ENCODE results near the gene CTAGE8. TPM values are rescaled to one million over a fixed set of nuclear protein-coding genes. Genes with fewer than 3 reads are reported as not detected.
"Not testable (repeated sequence)": the region's sequence is repeated elsewhere in the genome, so short reads cannot be mapped to it uniquely, and the experiment has no call there.

CTAGE8 gene
- 0.08 TPM for total RNA-seq
- long read RNA-seq = 0 reads

GRCh38 chr7:144269188-144269587 is at the start of gene CTAGE8:
Gene CTAGE8 (minus strand): TSS chr7:144269288. CDS start chr7:144269250, 38 bp downstream.
- intact Hi-C loops (cut with micrococcal nuclease); H3K27ac ChIP-seq (replicated peaks); H3K4me3 ChIP-seq; DNase-seq; H3K9me3 ChIP-seq (replicated peaks); H3K4me1 ChIP-seq; H3K36me3 ChIP-seq; H3K27me3 ChIP-seq (ENCODE audit: low read depth): not testable (repeated sequence)

GRCh38 chr7:144317537-144317936 is 48.4 kb upstream of the CTAGE8 start:
- H3K27me3 ChIP-seq (ENCODE audit: low read depth); H3K36me3 ChIP-seq; H3K4me3 ChIP-seq; H3K4me1 ChIP-seq; intact Hi-C loops (cut with micrococcal nuclease); H3K27ac ChIP-seq (replicated peaks); H3K9me3 ChIP-seq (replicated peaks); DNase-seq: not testable (repeated sequence)

GRCh38 chr7:144311872-144312469 is 42.9 kb upstream of the CTAGE8 start, which contains the start of gene OR2A1:
Gene OR2A1 (plus strand): TSS chr7:144312419. CDS start chr7:144318125, 5,706 bp downstream.
- H3K4me1 ChIP-seq; H3K27me3 ChIP-seq (ENCODE audit: low read depth); H3K9me3 ChIP-seq (replicated peaks); H3K36me3 ChIP-seq; intact Hi-C loops (cut with micrococcal nuclease); H3K27ac ChIP-seq (replicated peaks); H3K4me3 ChIP-seq; DNase-seq: not testable (repeated sequence)

GRCh38 chr7:144311218-144311617 is 42.1 kb upstream of the CTAGE8 start:
- DNase-seq; H3K27ac ChIP-seq (replicated peaks); H3K9me3 ChIP-seq (replicated peaks); H3K4me3 ChIP-seq; H3K36me3 ChIP-seq; intact Hi-C loops (cut with micrococcal nuclease); H3K27me3 ChIP-seq (ENCODE audit: low read depth); H3K4me1 ChIP-seq: not testable (repeated sequence)

GRCh38 chr7:144309702-144310101 is 40.6 kb upstream of the CTAGE8 start:
- H3K36me3 ChIP-seq; H3K4me1 ChIP-seq; H3K4me3 ChIP-seq; H3K9me3 ChIP-seq (replicated peaks); DNase-seq; H3K27ac ChIP-seq (replicated peaks); intact Hi-C loops (cut with micrococcal nuclease); H3K27me3 ChIP-seq (ENCODE audit: low read depth): not testable (repeated sequence)

GRCh38 chr7:144305156-144305555 is 36.1 kb upstream of the CTAGE8 start:
- H3K9me3 ChIP-seq (replicated peaks); H3K36me3 ChIP-seq; DNase-seq; H3K4me3 ChIP-seq; H3K27me3 ChIP-seq (ENCODE audit: low read depth); H3K27ac ChIP-seq (replicated peaks); H3K4me1 ChIP-seq; intact Hi-C loops (cut with micrococcal nuclease): not testable (repeated sequence)

GRCh38 chr7:144303607-144304006 is 34.5 kb upstream of the CTAGE8 start:
- H3K27me3 ChIP-seq (ENCODE audit: low read depth); H3K4me1 ChIP-seq; intact Hi-C loops (cut with micrococcal nuclease); H3K4me3 ChIP-seq; H3K9me3 ChIP-seq (replicated peaks); H3K27ac ChIP-seq (replicated peaks); H3K36me3 ChIP-seq; DNase-seq: not testable (repeated sequence)

GRCh38 chr7:144302578-144303303 is 33.7 kb upstream of the CTAGE8 start:
- H3K4me3 ChIP-seq; H3K27ac ChIP-seq (replicated peaks); DNase-seq; H3K36me3 ChIP-seq; intact Hi-C loops (cut with micrococcal nuclease); H3K9me3 ChIP-seq (replicated peaks); H3K27me3 ChIP-seq (ENCODE audit: low read depth); H3K4me1 ChIP-seq: not testable (repeated sequence)

GRCh38 chr7:144293794-144294499 is 24.9 kb upstream of the CTAGE8 start:
- intact Hi-C loops (cut with micrococcal nuclease); H3K36me3 ChIP-seq; H3K9me3 ChIP-seq (replicated peaks); H3K27ac ChIP-seq (replicated peaks); H3K4me3 ChIP-seq; H3K27me3 ChIP-seq (ENCODE audit: low read depth); DNase-seq; H3K4me1 ChIP-seq: not testable (repeated sequence)

GRCh38 chr7:144292384-144293161 is 23.5 kb upstream of the CTAGE8 start:
- H3K27ac ChIP-seq (replicated peaks); DNase-seq; H3K9me3 ChIP-seq (replicated peaks); H3K4me3 ChIP-seq; H3K4me1 ChIP-seq; intact Hi-C loops (cut with micrococcal nuclease); H3K27me3 ChIP-seq (ENCODE audit: low read depth); H3K36me3 ChIP-seq: not testable (repeated sequence)

- H3K4me3 ChIP-seq; intact Hi-C loops (cut with micrococcal nuclease); H3K36me3 ChIP-seq; DNase-seq; H3K27me3 ChIP-seq (ENCODE audit: low read depth); H3K9me3 ChIP-seq (replicated peaks); H3K4me1 ChIP-seq; H3K27ac ChIP-seq (replicated peaks): not testable (repeated sequence)
Measured at GRCh38 chr7:144291607-144292006, 22.5 kb upstream of the CTAGE8 start.

GRCh38 chr7:144287171-144287784 is 18.2 kb upstream of the CTAGE8 start:
- H3K4me3 ChIP-seq; H3K27me3 ChIP-seq (ENCODE audit: low read depth); H3K36me3 ChIP-seq; H3K9me3 ChIP-seq (replicated peaks); intact Hi-C loops (cut with micrococcal nuclease); H3K4me1 ChIP-seq; H3K27ac ChIP-seq (replicated peaks); DNase-seq: not testable (repeated sequence)

GRCh38 chr7:144283716-144284115 is 14.6 kb upstream of the CTAGE8 start:
- H3K27me3 ChIP-seq (ENCODE audit: low read depth); intact Hi-C loops (cut with micrococcal nuclease); H3K9me3 ChIP-seq (replicated peaks); DNase-seq; H3K4me3 ChIP-seq; H3K27ac ChIP-seq (replicated peaks); H3K36me3 ChIP-seq; H3K4me1 ChIP-seq: not testable (repeated sequence)
